Measurements from ENCODE around the gene NSD2. TPM values are rescaled to one million over a fixed set of nuclear protein-coding genes. Genes with fewer than 3 reads are reported as not detected.

The NSD2 gene
- polyA plus RNA-seq, 1 donor from 2014 or later, result 51.6 TPM

DNA sequence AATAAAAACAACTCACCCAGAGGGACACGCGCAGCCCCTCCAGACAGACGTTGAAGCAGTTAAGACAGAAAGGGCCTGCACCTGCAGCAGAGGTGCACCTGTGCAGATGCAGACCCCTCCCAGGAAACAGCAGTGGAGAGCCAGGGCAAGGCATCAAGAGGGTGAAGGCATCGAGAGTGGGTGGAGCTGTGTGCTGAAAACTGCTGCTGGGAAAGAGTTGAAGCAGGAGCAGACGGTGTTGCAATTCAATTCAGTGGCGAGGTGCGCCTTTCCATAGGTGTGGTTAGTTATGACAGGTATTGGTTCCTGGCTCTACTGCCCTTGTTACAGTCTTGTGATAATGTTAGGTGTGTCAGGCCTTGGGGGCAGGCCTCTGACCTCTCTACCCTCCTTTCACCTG lies 31.9 kb upstream of the NSD2 start:
- Histone ChIP-seq H3K36me3 (ENCODE audit: insufficient read depth, low read length) (no peaks in the 10 kb centered on the region), H3F3A (ENCODE audit: insufficient read depth, low read length, poor library complexity, severe bottlenecking) (no peaks in the 10 kb centered on the region), H3K27ac (ENCODE audit: low read length) (no peak overlapping the region), H3K27me3 (ENCODE audit: insufficient read depth, low read depth, low read length) (no peaks in the 10 kb centered on the region), H3K9ac (ENCODE audit: low read length) (no peak overlapping the region), H3K4me3 (ENCODE audit: low read length) (no peak overlapping the region), H3K79me2 (replicated peaks; ENCODE audit: insufficient read depth, low read length) (no peaks in the 10 kb centered on the region), H2AFZ (ENCODE audit: low read depth, low read length) (no peak overlapping the region), H3K9me2 (ENCODE audit: insufficient read depth, low read length) (no peaks in the 10 kb centered on the region), H4K20me1 (ENCODE audit: insufficient read depth) (no peaks in the 10 kb centered on the region), H3K9me3 (ENCODE audit: low read length) (no peaks in the 10 kb centered on the region), H3K4me2 (ENCODE audit: low read length) (no peak overlapping the region)
- TF ChIP-seq TAF1 (IDR thresholded peaks at IDR 0.05; ENCODE audit: low read depth) (no peak), POLR2AphosphoS5 (IDR thresholded peaks at IDR 0.05) (no peak), RAD21 (conservative IDR thresholded peaks at IDR 0.05) (no peak), EP300 (conservative IDR thresholded peaks at IDR 0.05; ENCODE audit: poor library complexity, severe bottlenecking) (no peak), MXI1 (conservative IDR thresholded peaks at IDR 0.05; ENCODE audit: poor library complexity, severe bottlenecking) (no peak), SMC3 (conservative IDR thresholded peaks at IDR 0.05; ENCODE audit: poor library complexity) (no peak), EZH2 (IDR thresholded peaks at IDR 0.05; ENCODE audit: borderline replicate concordance, insufficient read depth, low read length, poor library complexity, severe bottlenecking) (no peak)
- TF ChIP-seq, protein P1, sequence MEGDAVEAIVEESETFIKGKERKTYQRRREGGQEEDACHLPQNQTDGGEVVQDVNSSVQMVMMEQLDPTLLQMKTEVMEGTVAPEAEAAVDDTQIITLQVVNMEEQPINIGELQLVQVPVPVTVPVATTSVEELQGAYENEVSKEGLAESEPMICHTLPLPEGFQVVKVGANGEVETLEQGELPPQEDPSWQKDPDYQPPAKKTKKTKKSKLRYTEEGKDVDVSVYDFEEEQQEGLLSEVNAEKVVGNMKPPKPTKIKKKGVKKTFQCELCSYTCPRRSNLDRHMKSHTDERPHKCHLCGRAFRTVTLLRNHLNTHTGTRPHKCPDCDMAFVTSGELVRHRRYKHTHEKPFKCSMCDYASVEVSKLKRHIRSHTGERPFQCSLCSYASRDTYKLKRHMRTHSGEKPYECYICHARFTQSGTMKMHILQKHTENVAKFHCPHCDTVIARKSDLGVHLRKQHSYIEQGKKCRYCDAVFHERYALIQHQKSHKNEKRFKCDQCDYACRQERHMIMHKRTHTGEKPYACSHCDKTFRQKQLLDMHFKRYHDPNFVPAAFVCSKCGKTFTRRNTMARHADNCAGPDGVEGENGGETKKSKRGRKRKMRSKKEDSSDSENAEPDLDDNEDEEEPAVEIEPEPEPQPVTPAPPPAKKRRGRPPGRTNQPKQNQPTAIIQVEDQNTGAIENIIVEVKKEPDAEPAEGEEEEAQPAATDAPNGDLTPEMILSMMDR (IDR thresholded peaks at IDR 0.05; ENCODE audit: poor library complexity, severe bottlenecking), result no peak
- TF ChIP-seq, protein P2, sequence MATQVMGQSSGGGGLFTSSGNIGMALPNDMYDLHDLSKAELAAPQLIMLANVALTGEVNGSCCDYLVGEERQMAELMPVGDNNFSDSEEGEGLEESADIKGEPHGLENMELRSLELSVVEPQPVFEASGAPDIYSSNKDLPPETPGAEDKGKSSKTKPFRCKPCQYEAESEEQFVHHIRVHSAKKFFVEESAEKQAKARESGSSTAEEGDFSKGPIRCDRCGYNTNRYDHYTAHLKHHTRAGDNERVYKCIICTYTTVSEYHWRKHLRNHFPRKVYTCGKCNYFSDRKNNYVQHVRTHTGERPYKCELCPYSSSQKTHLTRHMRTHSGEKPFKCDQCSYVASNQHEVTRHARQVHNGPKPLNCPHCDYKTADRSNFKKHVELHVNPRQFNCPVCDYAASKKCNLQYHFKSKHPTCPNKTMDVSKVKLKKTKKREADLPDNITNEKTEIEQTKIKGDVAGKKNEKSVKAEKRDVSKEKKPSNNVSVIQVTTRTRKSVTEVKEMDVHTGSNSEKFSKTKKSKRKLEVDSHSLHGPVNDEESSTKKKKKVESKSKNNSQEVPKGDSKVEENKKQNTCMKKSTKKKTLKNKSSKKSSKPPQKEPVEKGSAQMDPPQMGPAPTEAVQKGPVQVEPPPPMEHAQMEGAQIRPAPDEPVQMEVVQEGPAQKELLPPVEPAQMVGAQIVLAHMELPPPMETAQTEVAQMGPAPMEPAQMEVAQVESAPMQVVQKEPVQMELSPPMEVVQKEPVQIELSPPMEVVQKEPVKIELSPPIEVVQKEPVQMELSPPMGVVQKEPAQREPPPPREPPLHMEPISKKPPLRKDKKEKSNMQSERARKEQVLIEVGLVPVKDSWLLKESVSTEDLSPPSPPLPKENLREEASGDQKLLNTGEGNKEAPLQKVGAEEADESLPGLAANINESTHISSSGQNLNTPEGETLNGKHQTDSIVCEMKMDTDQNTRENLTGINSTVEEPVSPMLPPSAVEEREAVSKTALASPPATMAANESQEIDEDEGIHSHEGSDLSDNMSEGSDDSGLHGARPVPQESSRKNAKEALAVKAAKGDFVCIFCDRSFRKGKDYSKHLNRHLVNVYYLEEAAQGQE (IDR thresholded peaks at IDR 0.05; ENCODE audit: borderline replicate concordance), result no peak

DNA sequence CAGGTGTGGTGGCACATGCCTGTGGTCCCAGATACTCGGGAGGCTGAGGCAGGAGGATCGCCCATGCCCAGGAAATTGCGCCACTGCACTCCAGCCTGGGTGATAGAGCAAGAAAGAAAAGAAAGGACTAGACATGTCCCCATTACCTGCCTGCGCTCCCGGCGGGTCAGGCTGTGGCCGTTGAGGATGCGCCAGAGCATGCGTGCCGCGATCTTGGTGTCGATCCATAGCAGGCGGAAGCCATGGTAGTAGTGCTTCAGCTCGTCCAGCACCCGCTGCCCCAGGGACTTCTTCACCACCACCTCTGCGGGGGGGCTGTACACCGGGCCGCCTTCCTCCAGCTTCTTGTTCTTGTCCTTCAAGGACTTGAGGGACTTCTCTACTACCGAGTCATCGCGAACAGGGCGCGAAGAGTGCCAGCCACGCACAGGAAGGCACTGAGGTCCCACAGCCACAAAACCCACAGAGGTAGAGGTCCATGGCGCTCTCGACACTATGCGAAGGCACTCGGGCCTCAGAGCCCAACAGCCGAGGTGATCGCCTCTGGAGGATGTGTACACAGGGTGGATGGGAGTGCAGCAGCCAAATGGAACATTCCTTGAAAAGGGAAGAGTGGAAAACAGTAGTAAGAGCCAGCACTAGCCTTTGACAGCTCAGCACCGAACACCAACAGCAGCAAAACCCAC lies 29.8 kb upstream of the NSD2 start:
- H4K20me1 ChIP-seq (ENCODE audit: insufficient read depth), result no peaks in the 10 kb centered on the region
- no peaks in the 10 kb centered on the region for H3K9me2 ChIP-seq (ENCODE audit: insufficient read depth, low read length)

More for the DNA sequence above, 29.8 kb upstream of the NSD2 start:
- Histone ChIP-seq H3K4me2 (ENCODE audit: low read length) (no peak overlapping the region), H3K9ac (ENCODE audit: low read length) (no peak overlapping the region), H3F3A (ENCODE audit: insufficient read depth, low read length, poor library complexity, severe bottlenecking) (no peaks in the 10 kb centered on the region), H3K4me3 (ENCODE audit: low read length) (no peak overlapping the region), H2AFZ (ENCODE audit: low read depth, low read length) (no peak overlapping the region), H3K36me3 (ENCODE audit: insufficient read depth, low read length) (no peaks in the 10 kb centered on the region), H3K27me3 (ENCODE audit: insufficient read depth, low read depth, low read length) (no peaks in the 10 kb centered on the region), H3K27ac (ENCODE audit: low read length) (no peak overlapping the region), H3K9me3 (ENCODE audit: low read length) (no peaks in the 10 kb centered on the region), H3K79me2 (replicated peaks; ENCODE audit: insufficient read depth, low read length) (no peaks in the 10 kb centered on the region)
- TF ChIP-seq POLR2AphosphoS5 (IDR thresholded peaks at IDR 0.05) (no peak), MXI1 (conservative IDR thresholded peaks at IDR 0.05; ENCODE audit: poor library complexity, severe bottlenecking) (no peak), SMC3 (conservative IDR thresholded peaks at IDR 0.05; ENCODE audit: poor library complexity) (no peak), EP300 (conservative IDR thresholded peaks at IDR 0.05; ENCODE audit: poor library complexity, severe bottlenecking) (no peak), EZH2 (IDR thresholded peaks at IDR 0.05; ENCODE audit: borderline replicate concordance, insufficient read depth, low read length, poor library complexity, severe bottlenecking) (no peak), RAD21 (conservative IDR thresholded peaks at IDR 0.05) (no peak), TAF1 (IDR thresholded peaks at IDR 0.05; ENCODE audit: low read depth) (no peak)
- TF ChIP-seq, protein P2 (IDR thresholded peaks at IDR 0.05; ENCODE audit: borderline replicate concordance), result no peak
